Pancreas (tissue), 10 donors: ENCODE results near the gene CFB. TPM values are rescaled to one million over a fixed set of nuclear protein-coding genes. Genes with fewer than 3 reads are reported as not detected.
"Not testable (repeated sequence)": the region's sequence is repeated elsewhere in the genome, so short reads cannot be mapped to it uniquely, and the experiment has no call there.

ENCODE experiments used
- ATAC-seq, 4 donors: fragments of 200-7000 bp; cut with Tn5 transposase; one replicate each; pipeline versions ENCODE4 v1.8.0 to v1.9.1; 2020; ENCODE audit warnings: mild to moderate bottlenecking in 4 of 4, moderate library complexity in 4 of 4
- DNase-seq, 6 donors: peaks; one replicate each; pipeline ENCODE4 v3.0.0-alpha.2; 2020
- FAIRE-seq: peaks from 2 replicates; lab custom pipeline; 2012; peaks lifted over from hg19 to GRCh38; lab: Jason Lieb, UNC
- H3K27ac ChIP-seq, 4 donors: fragments of 200-600 bp; sonication (generic); 1 replicate in 3 of 4; 2 replicates in 1 of 4; pipeline versions ENCODE4 v1.5.0 to v1.8.0; 2020
- H3K27me3 ChIP-seq, 4 donors: fragments of 200-600 bp; one replicate each; pipeline ENCODE4 v1.8.0; 2021
- H3K36me3 ChIP-seq, 3 donors: fragments of 200-600 bp; sonication (generic) in 1 of 3; one replicate each; pipeline versions ENCODE4 v1.5.0 to v1.8.0; 2020 to 2021
- H3K4me1 ChIP-seq, 3 donors: fragments of 200-600 bp; one replicate each; pipeline ENCODE4 v1.8.0; 2021
- H3K4me3 ChIP-seq, 4 donors: fragments of 200-600 bp; sonication (generic) in 2 of 4; one replicate each; pipeline versions ENCODE4 v1.5.0 to v1.8.0; 2020 to 2021
- H3K9me3 ChIP-seq, 4 donors: fragments of 200-600 bp; one replicate each; pipeline ENCODE4 v1.8.0; 2021
- WGBS, 2 donors: extraction: QIAGEN DNeasy Blood & Tissue Kit; methylation state at CpG; one replicate each; pipeline ENCODE4 v1.1.7; 2013; 5-methylcytosine and 5-hydroxymethylcytosine counted together
- intact Hi-C, 3 donors: fragments of 100-400 bp; cut with DNase I; formaldehyde crosslinking; loops; one replicate each; pipeline versions ENCODE4 v1.11.1 to v1.14.2; 2022
- microRNA-seq, 2 donors: library from miRNA; unstranded; fragments of <30 nt; microRNA quantifications; one replicate each; pipeline versions ENCODE4 to v1.1.0, GENCODE V29; 2019 to 2020
- polyA plus RNA-seq, 2 donors: library from polyadenylated mRNA; stranded (reverse); fragments of 200-250 nt; gene quantifications; one replicate each; pipeline ENCODE4 v1.2.3, GENCODE V29; 2013
- total RNA-seq, 6 donors: library from RNA; stranded (reverse); fragmentation: NEBNext Ultra II Directional in 4 of 6; extraction: Animal tissue kit (Norgen Biotek cat#: 25700) in 4 of 6; gene quantifications; one replicate each; pipeline versions ENCODE4 v1.2.1 to v1.2.4, GENCODE V29; 2021 to 2023
- donor health status: healthy with polysubstance abuse.
- donor health status: DM: no; HTN: no; CAD: no; lungs with moderate emphysema.
- donor health status: DM: no; HTN: no; CAD: no.
- donor health status: control.
- donor health status: control.
- donor health status: Bipolar disorder and iron deficiency.
- donor health status: DM: yes; HTN: yes; CAD: no.
- donor health status: DM: no; HTN: no; CAD: no.
- donor health status: DM: no; HTN: no; CAD: no.
- donor health status: DM: yes; HTN: yes; CAD: no.

CFB gene
- total and polyA plus RNA-seq, 8 donors: 23.4 to 330 (median 86.8) TPM

- FAIRE-seq, intact Hi-C loops: not testable (repeated sequence)
- WGBS, 2 donors: 84 to 88% methylated on average over 6 of the region's 6 CpGs
Measured at GRCh38 chr6:31996385-31996784, 50.5 kb downstream of the CFB start.

More at GRCh38 chr6:31996385-31996784, 50.5 kb downstream of the CFB start:
- DNase-seq: peak in 2 of 6 donors; percentile 27 to 41
- not testable (repeated sequence) for H3K4me1 ChIP-seq, H3K27me3 ChIP-seq, H3K9me3 ChIP-seq, H3K36me3 ChIP-seq, ATAC-seq, H3K27ac ChIP-seq, H3K4me3 ChIP-seq

Small RNAs within 50 kb of the gene (microRNA-seq; reads per million reads assigned to microRNA genes)
- gene MIR1236: 0 reads per million in 2 donors

Other genes with a start within 250 kb of the CFB start
Only the 30 nearest of the 37 such genes appear.
- not detected for gene LY6G6C, start 224.3 kb upstream of the CFB start, total RNA-seq
- gene LY6G6C, start 224.3 kb upstream of the CFB start, polyA plus RNA-seq: not detected
- gene MPIG6B, start 222.7 kb upstream of the CFB start, total RNA-seq: under 1 TPM in 1 of 6 donors, not detected in 5; 0.06 TPM
- gene MPIG6B, start 222.7 kb upstream of the CFB start, polyA plus RNA-seq: under 1 TPM in 1 of 2 donors, not detected in 1; 0.05 TPM
- gene DDAH2, start 216.8 kb upstream of the CFB start, total RNA-seq: 10 to 100 TPM in 4 of 6 donors, 1 to 10 TPM in 2; 6.5 to 32.8 (median 13.0) TPM
- 10 to 100 TPM; 58.2 to 68.8 TPM for gene DDAH2, start 216.8 kb upstream of the CFB start, polyA plus RNA-seq
- 100 to 1,000 TPM in 2 of 6 donors, 10 to 100 TPM in 4; 61.0 to 150 (median 80.8) TPM for gene CLIC1, start 209.6 kb upstream of the CFB start, total RNA-seq
- gene CLIC1, start 209.6 kb upstream of the CFB start, polyA plus RNA-seq: 100 to 1,000 TPM in 1 of 2 donors, 10 to 100 TPM in 1; 91.8 to 154 TPM
- 1 to 10 TPM; 2.2 to 7.6 (median 5.3) TPM for gene MSH5, start 206.1 kb upstream of the CFB start, total RNA-seq
- 10 to 100 TPM; 11.3 to 17.4 TPM for gene MSH5, start 206.1 kb upstream of the CFB start, polyA plus RNA-seq
- gene SAPCD1, start 183.4 kb upstream of the CFB start, total RNA-seq: 1 to 10 TPM in 1 of 6 donors, under 1 TPM in 4, not detected in 1; 0.51 to 1.9 (median 0.64) TPM
- 10 to 100 TPM in 1 of 2 donors, 1 to 10 TPM in 1; 4.8 to 11.1 TPM for gene SAPCD1, start 183.4 kb upstream of the CFB start, polyA plus RNA-seq
- 1 to 10 TPM; 2.9 to 5.0 (median 4.3) TPM for gene VWA7, start 168.8 kb upstream of the CFB start, total RNA-seq
- gene VWA7, start 168.8 kb upstream of the CFB start, polyA plus RNA-seq: 10 to 100 TPM in 1 of 2 donors, 1 to 10 TPM in 1; 5.6 to 11.9 TPM
- gene VARS1, start 150.3 kb upstream of the CFB start, total RNA-seq: 10 to 100 TPM; 22.0 to 48.1 (median 36.2) TPM
- 10 to 100 TPM; 35.3 to 67.3 TPM for gene VARS1, start 150.3 kb upstream of the CFB start, polyA plus RNA-seq
- 10 to 100 TPM; 11.0 to 23.1 (median 19.0) TPM for gene LSM2, start 139.1 kb upstream of the CFB start, total RNA-seq
- 10 to 100 TPM; 25.1 to 27.3 TPM for gene LSM2, start 139.1 kb upstream of the CFB start, polyA plus RNA-seq
- gene HSPA1L, start 130.8 kb upstream of the CFB start, total RNA-seq: 1 to 10 TPM in 2 of 6 donors, under 1 TPM in 4; 0.51 to 1.2 (median 0.68) TPM
- 1 to 10 TPM in 1 of 2 donors, under 1 TPM in 1; 0.46 to 1.0 TPM for gene HSPA1L, start 130.8 kb upstream of the CFB start, polyA plus RNA-seq
- 100 to 1,000 TPM in 1 of 6 donors, 10 to 100 TPM in 5; 18.2 to 195 (median 29.6) TPM for gene HSPA1A, start 130.6 kb upstream of the CFB start, total RNA-seq
- 10 to 100 TPM; 51.7 to 85.0 TPM for gene HSPA1A, start 130.6 kb upstream of the CFB start, polyA plus RNA-seq
- gene HSPA1B, start 118.4 kb upstream of the CFB start, total RNA-seq: 100 to 1,000 TPM in 2 of 6 donors, 10 to 100 TPM in 4; 24.6 to 248 (median 43.2) TPM
- gene HSPA1B, start 118.4 kb upstream of the CFB start, polyA plus RNA-seq: 10 to 100 TPM; 18.4 to 60.4 TPM
- 10 to 100 TPM; 19.0 to 34.7 (median 22.2) TPM for gene NEU1, start 83.3 kb upstream of the CFB start, total RNA-seq
- 10 to 100 TPM; 26.5 to 38.5 TPM for gene NEU1, start 83.3 kb upstream of the CFB start, polyA plus RNA-seq
- 10 to 100 TPM in 5 of 6 donors, 1 to 10 TPM in 1; 4.6 to 57.3 (median 13.7) TPM for gene SLC44A4, start 67.1 kb upstream of the CFB start, total RNA-seq
- gene SLC44A4, start 67.1 kb upstream of the CFB start, polyA plus RNA-seq: 1 to 10 TPM; 6.5 to 9.0 TPM
- 10 to 100 TPM; 13.4 to 29.1 (median 18.3) TPM for gene EHMT2, start 48.4 kb upstream of the CFB start, total RNA-seq
- 10 to 100 TPM; 42.3 to 55.8 TPM for gene EHMT2, start 48.4 kb upstream of the CFB start, polyA plus RNA-seq
- 1 to 10 TPM in 4 of 6 donors, under 1 TPM in 2; 0.60 to 4.5 (median 1.9) TPM for gene ZBTB12, start 44.0 kb upstream of the CFB start, total RNA-seq
- gene ZBTB12, start 44.0 kb upstream of the CFB start, polyA plus RNA-seq: 1 to 10 TPM; 2.1 to 2.2 TPM
- 10 to 100 TPM in 1 of 6 donors, 1 to 10 TPM in 5; 1.1 to 14.0 (median 4.4) TPM for gene C2, start 18.4 kb upstream of the CFB start, total RNA-seq
- 1 to 10 TPM in 1 of 2 donors, under 1 TPM in 1; 0.63 to 1.8 TPM for gene C2, start 18.4 kb upstream of the CFB start, polyA plus RNA-seq
- gene NELFE, start 12.9 kb downstream of the CFB start, total RNA-seq: 10 to 100 TPM; 22.5 to 40.8 (median 28.2) TPM
- 10 to 100 TPM; 33.8 to 43.8 TPM for gene NELFE, start 12.9 kb downstream of the CFB start, polyA plus RNA-seq
- gene SKIC2, start 13.1 kb downstream of the CFB start, total RNA-seq: 10 to 100 TPM; 21.4 to 46.3 (median 25.6) TPM
- 100 to 1,000 TPM; 117 to 163 TPM for gene SKIC2, start 13.1 kb downstream of the CFB start, polyA plus RNA-seq
- 10 to 100 TPM in 4 of 6 donors, 1 to 10 TPM in 2; 8.2 to 12.6 (median 11.0) TPM for gene DXO, start 26.0 kb downstream of the CFB start, total RNA-seq
- 10 to 100 TPM; 32.0 to 39.7 TPM for gene DXO, start 26.0 kb downstream of the CFB start, polyA plus RNA-seq
- 100 to 1,000 TPM in 3 of 6 donors, 10 to 100 TPM in 3; 14.0 to 789 (median 112) TPM for gene C4A, start 36.0 kb downstream of the CFB start, total RNA-seq
- gene C4A, start 36.0 kb downstream of the CFB start, polyA plus RNA-seq: 100 to 1,000 TPM in 1 of 2 donors, 10 to 100 TPM in 1; 40.3 to 130 TPM
- 100 to 1,000 TPM in 4 of 6 donors, 10 to 100 TPM in 2; 15.3 to 665 (median 166) TPM for gene C4B, start 68.7 kb downstream of the CFB start, total RNA-seq
- gene C4B, start 68.7 kb downstream of the CFB start, polyA plus RNA-seq: 100 to 1,000 TPM in 1 of 2 donors, 10 to 100 TPM in 1; 46.1 to 137 TPM
- gene CYP21A2, start 92.3 kb downstream of the CFB start, total RNA-seq: 1 to 10 TPM in 1 of 6 donors, under 1 TPM in 5; 0.23 to 1.5 (median 0.71) TPM
- 1 to 10 TPM; 1.3 to 2.7 TPM for gene CYP21A2, start 92.3 kb downstream of the CFB start, polyA plus RNA-seq
- 10 to 100 TPM in 2 of 6 donors, 1 to 10 TPM in 4; 5.2 to 15.2 (median 7.1) TPM for gene TNXB, start 163.2 kb downstream of the CFB start, total RNA-seq
- 10 to 100 TPM; 13.1 to 18.6 TPM for gene TNXB, start 163.2 kb downstream of the CFB start, polyA plus RNA-seq
- gene ATF6B, start 182.2 kb downstream of the CFB start, total RNA-seq: 10 to 100 TPM; 30.2 to 56.5 (median 36.3) TPM
- 10 to 100 TPM; 54.0 to 68.0 TPM for gene ATF6B, start 182.2 kb downstream of the CFB start, polyA plus RNA-seq
- gene FKBPL, start 184.2 kb downstream of the CFB start, total RNA-seq: 1 to 10 TPM; 2.0 to 4.7 (median 3.3) TPM
- gene FKBPL, start 184.2 kb downstream of the CFB start, polyA plus RNA-seq: 1 to 10 TPM; 5.0 to 5.9 TPM
- gene PRRT1, start 205.8 kb downstream of the CFB start, total RNA-seq: under 1 TPM; 0.08 to 0.69 (median 0.37) TPM
- gene PRRT1, start 205.8 kb downstream of the CFB start, polyA plus RNA-seq: 1 to 10 TPM; 3.3 to 5.8 TPM
- 10 to 100 TPM in 1 of 6 donors, 1 to 10 TPM in 5; 5.6 to 13.9 (median 8.0) TPM for gene PPT2, start 208.0 kb downstream of the CFB start, total RNA-seq
- gene PPT2, start 208.0 kb downstream of the CFB start, polyA plus RNA-seq: 10 to 100 TPM in 1 of 2 donors, 1 to 10 TPM in 1; 9.2 to 12.2 TPM
- gene EGFL8, start 218.5 kb downstream of the CFB start, total RNA-seq: 10 to 100 TPM in 1 of 6 donors, 1 to 10 TPM in 5; 2.2 to 10.8 (median 5.4) TPM
- 10 to 100 TPM; 23.1 to 46.8 TPM for gene EGFL8, start 218.5 kb downstream of the CFB start, polyA plus RNA-seq
- gene AGPAT1, start 230.0 kb downstream of the CFB start, total RNA-seq: 10 to 100 TPM; 10.1 to 28.1 (median 15.7) TPM
- 10 to 100 TPM; 19.6 to 24.5 TPM for gene AGPAT1, start 230.0 kb downstream of the CFB start, polyA plus RNA-seq